Hepatocyte (in vitro differentiated cells): ENCODE results near the gene ADAMTS13. TPM values are rescaled to one million over a fixed set of nuclear protein-coding genes. Genes with fewer than 3 reads are reported as not detected.

Experiments
- DNase-seq: peaks from one replicate; pipeline ENCODE4 v3.0.0-alpha.2; 2016; ENCODE audit warnings: low spot score
- H2AFZ ChIP-seq: fragments of 200-600 bp; sonication (generic); 2 replicates; pipeline ENCODE4 v1.6.0; 2016; ENCODE audit warnings: antibody characterized with exemption, mild to moderate bottlenecking
- H3K27ac ChIP-seq: fragments of 200-600 bp; sonication (generic); 2 replicates; pipeline ENCODE4 v1.5.1; 2016; ENCODE audit warnings: mild to moderate bottlenecking
- H3K27me3 ChIP-seq: fragments of 200-600 bp; sonication (generic); 2 replicates; pipeline ENCODE4 v1.6.1; 2016
- H3K36me3 ChIP-seq: fragments of 200-600 bp; sonication (generic); replicated peaks from 2 replicates; pipeline ENCODE4 v1.5.1; 2016; ENCODE audit warnings: low read depth; ENCODE audit not compliant: insufficient read depth
- H3K4me1 ChIP-seq: fragments of 200-600 bp; sonication (generic); 2 replicates; pipeline ENCODE4 v1.5.1; 2016; ENCODE audit warnings: mild to moderate bottlenecking, moderate library complexity; ENCODE audit not compliant: insufficient read depth
- H3K4me2 ChIP-seq: fragments of 200-600 bp; sonication (generic); 2 replicates; pipeline ENCODE4 v1.6.0; 2016
- H3K4me3 ChIP-seq: fragments of 200-600 bp; sonication (generic); 2 replicates; pipeline ENCODE4 v1.5.1; 2016; ENCODE audit warnings: mild to moderate bottlenecking
- H3K79me2 ChIP-seq: fragments of 200-600 bp; sonication (generic); 2 replicates; pipeline ENCODE4 v1.6.0; 2017; ENCODE audit warnings: mild to moderate bottlenecking
- H3K9me2 ChIP-seq: fragments of 200-600 bp; sonication (generic); replicated peaks from 2 replicates; pipeline ENCODE4 v1.6.0; 2017; ENCODE audit warnings: mild to moderate bottlenecking; ENCODE audit not compliant: insufficient read depth
- H3K9me3 ChIP-seq: fragments of 200-600 bp; sonication (generic); 2 replicates; pipeline ENCODE4 v1.5.1; 2016; ENCODE audit warnings: low read depth, mild to moderate bottlenecking
- H4K20me1 ChIP-seq: fragments of 200-600 bp; sonication (generic); 2 replicates; pipeline ENCODE4 v1.6.0; 2016; ENCODE audit warnings: mild to moderate bottlenecking; ENCODE audit not compliant: insufficient read depth, poor library complexity, severe bottlenecking
- EZH2 ChIP-seq: fragments of 200-600 bp; sonication (generic); IDR thresholded peaks from 2 replicates; pipeline ENCODE4 v1.6.1; 2016; ENCODE audit warnings: antibody characterized with exemption, mild to moderate bottlenecking, borderline replicate concordance
- EZH2phosphoT487 ChIP-seq: fragments of 200-600 bp; sonication (generic); IDR thresholded peaks from one replicate; pipeline ENCODE4 v1.6.1; 2018; ENCODE audit warnings: antibody characterized with exemption, mild to moderate bottlenecking, low read depth, moderate library complexity; ENCODE audit not compliant: unreplicated experiment, severe bottlenecking
- WGBS: methylation state at CpG from one replicate; pipeline ENCODE4 v1.1.6; 2016; ENCODE audit warnings: low lambda C conversion rate; ENCODE audit errors: missing lambda C conversion rate; 5-methylcytosine and 5-hydroxymethylcytosine counted together
- polyA plus RNA-seq: library from polyadenylated mRNA; unstranded; fragments of >200 nt; fragmentation: Nextera tagmentation; extraction: Ambion mirVana; gene quantifications from 2 replicates; pipeline ENCODE4 v1.2.1, GENCODE V29; 2016
- total RNA-seq: library from RNA; depleted of rRNA; stranded (reverse); fragments of >200 nt; gene quantifications from 2 replicates; pipeline ENCODE4 v1.2.3, GENCODE V29; 2014
- TF ChIP-seq, protein P1 (sequence below): fragments of 200-600 bp; sonication (generic); IDR thresholded peaks from 2 replicates; pipeline ENCODE4 v1.5.1; 2016; ENCODE audit warnings: antibody characterized with exemption, mild to moderate bottlenecking; ENCODE audit not compliant: poor library complexity

ADAMTS13 gene
- total and polyA plus RNA-seq, 2 experiments from 2014 or later: 6.5 to 6.8 TPM

DNA sequence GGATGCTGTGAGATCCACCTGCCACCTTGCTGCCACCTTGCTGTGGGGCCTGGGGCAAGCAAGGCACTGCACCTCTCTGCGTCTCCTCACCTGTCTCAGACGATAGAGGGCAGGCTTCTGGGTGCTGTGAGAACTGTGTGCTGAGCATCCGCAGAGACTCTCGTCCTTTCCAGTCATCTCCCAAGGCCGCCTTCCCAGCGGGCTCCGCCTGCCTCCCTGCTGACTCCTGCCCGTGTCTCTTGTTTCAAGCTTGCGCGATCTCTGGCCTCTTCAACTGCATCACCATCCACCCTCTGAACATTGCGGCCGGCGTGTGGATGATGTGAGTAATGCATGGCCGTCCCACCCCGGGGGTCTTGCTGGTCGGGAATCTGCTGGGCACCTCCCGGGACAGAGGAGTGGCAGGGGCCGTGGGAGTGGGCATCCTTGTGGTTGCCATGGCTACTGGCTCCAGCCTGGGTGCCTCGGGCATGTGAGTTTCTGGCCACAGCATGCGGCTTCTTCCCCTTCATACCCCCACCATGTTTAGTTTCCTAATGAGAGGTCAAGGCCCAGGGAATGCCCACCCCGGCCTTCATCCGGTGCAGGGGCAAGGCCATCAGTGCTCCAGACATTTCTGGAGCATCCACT lies 41.2 kb downstream of the ADAMTS13 start:
- no peak for DNase-seq
- H3K9me3 ChIP-seq: no peaks in the 10 kb centered on the region
- H2AFZ ChIP-seq: no peak overlapping the region
- H3K4me1 ChIP-seq: peaks cover 9% of the 10 kb centered on the region
- no peaks in the 10 kb centered on the region for H3K36me3 ChIP-seq
- TF ChIP-seq EZH2: no peak
- TF ChIP-seq EZH2phosphoT487: no peak
- TF ChIP-seq, protein P1, sequence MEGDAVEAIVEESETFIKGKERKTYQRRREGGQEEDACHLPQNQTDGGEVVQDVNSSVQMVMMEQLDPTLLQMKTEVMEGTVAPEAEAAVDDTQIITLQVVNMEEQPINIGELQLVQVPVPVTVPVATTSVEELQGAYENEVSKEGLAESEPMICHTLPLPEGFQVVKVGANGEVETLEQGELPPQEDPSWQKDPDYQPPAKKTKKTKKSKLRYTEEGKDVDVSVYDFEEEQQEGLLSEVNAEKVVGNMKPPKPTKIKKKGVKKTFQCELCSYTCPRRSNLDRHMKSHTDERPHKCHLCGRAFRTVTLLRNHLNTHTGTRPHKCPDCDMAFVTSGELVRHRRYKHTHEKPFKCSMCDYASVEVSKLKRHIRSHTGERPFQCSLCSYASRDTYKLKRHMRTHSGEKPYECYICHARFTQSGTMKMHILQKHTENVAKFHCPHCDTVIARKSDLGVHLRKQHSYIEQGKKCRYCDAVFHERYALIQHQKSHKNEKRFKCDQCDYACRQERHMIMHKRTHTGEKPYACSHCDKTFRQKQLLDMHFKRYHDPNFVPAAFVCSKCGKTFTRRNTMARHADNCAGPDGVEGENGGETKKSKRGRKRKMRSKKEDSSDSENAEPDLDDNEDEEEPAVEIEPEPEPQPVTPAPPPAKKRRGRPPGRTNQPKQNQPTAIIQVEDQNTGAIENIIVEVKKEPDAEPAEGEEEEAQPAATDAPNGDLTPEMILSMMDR: no peak
- no peaks in the 10 kb centered on the region for H3K9me2 ChIP-seq
- H3K27ac ChIP-seq: no peak overlapping the region
- WGBS: 92% methylated on average over 22 of the region's 22 CpGs
- no peaks in the 10 kb centered on the region for H3K27me3 ChIP-seq
- H3K4me2 ChIP-seq: no peak overlapping the region
- H4K20me1 ChIP-seq: peaks cover 11% of the 10 kb centered on the region
- H3K79me2 ChIP-seq: peaks cover 28% of the 10 kb centered on the region
- no peak overlapping the region for H3K4me3 ChIP-seq

DNA sequence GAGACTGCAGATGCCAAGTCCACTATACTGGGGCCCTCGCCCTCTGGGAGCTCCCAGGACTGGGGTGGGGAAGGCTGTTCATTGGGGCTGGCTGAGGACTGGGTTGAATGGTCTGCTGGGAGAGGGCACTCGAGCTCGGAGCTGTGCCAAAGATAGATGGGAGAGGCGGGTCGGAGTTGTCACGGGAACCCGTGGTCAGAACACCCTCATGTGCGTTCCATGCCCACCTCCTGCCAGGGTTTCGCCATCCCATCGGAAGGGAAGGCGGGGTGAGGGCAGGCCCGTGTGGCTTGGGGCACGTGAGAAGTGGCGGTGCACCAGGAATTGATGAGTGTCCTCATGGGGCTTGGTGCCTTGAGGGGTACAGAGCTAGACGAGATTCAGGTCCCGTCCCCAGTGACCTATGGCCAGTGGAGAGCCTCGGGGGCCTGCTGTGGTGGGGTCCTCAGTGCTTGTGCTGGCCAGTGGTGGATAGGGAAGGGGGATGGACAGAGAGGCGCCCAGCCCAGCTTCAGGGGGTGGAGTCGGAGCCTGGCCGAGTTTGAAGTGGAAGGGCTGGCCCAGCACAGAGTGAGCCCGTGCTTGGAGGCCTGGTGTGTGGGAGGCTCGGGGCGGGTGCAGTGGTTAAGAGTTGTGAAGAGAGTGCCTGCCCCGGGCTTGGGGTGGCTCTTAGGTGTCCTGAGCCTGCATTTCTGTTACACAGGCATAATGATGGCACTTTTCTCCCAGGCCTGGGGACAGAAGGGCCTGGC lies 41.9 kb downstream of the ADAMTS13 start:
- DNase-seq: no peak
- Histone ChIP-seq H3K4me1 (peaks cover 9% of the 10 kb centered on the region), H3K36me3 (no peaks in the 10 kb centered on the region), H3K9me2 (no peaks in the 10 kb centered on the region), H3K27me3 (no peaks in the 10 kb centered on the region), H3K79me2 (peaks cover 28% of the 10 kb centered on the region), H3K4me3 (no peak overlapping the region), H2AFZ (no peak overlapping the region), H3K4me2 (no peak overlapping the region), H3K9me3 (no peaks in the 10 kb centered on the region), H4K20me1 (peaks cover 11% of the 10 kb centered on the region), H3K27ac (no peak overlapping the region)
- TF ChIP-seq, protein P1: no peak
- TF ChIP-seq EZH2 (no peak), EZH2phosphoT487 (no peak)
- 97% methylated on average over 24 of the region's 24 CpGs for WGBS

DNA sequence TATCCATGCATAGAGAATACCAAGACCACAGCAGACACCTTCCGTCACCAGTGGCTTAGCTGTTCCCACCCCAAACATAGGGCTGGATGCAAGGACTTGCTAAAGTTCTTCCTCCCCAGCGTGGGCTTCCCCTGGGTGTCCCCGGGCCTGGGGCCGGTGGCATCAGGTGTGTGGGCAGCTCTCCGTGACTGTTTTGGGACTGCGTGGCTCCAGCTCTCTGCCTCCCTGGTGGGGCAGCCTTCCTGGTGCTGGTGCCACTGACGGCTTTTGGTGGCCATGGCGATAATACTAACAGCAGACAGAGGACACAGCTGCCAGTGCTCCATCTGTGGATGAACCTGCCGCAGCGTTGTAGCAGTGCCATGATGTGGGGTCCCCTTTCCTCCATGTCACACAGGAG lies 42.5 kb downstream of the ADAMTS13 start:
- Histone ChIP-seq H3K27ac (no peak overlapping the region), H3K27me3 (no peaks in the 10 kb centered on the region), H2AFZ (no peak overlapping the region), H3K4me3 (no peak overlapping the region), H3K9me3 (no peaks in the 10 kb centered on the region), H3K36me3 (no peaks in the 10 kb centered on the region), H4K20me1 (peaks cover 11% of the 10 kb centered on the region), H3K79me2 (peaks cover 28% of the 10 kb centered on the region), H3K4me2 (no peak overlapping the region), H3K9me2 (no peaks in the 10 kb centered on the region), H3K4me1 (peaks cover 9% of the 10 kb centered on the region)
- WGBS: 92% methylated on average over 10 of the region's 10 CpGs
- no peak for DNase-seq
- TF ChIP-seq EZH2phosphoT487: no peak
- TF ChIP-seq, protein P1: no peak
- TF ChIP-seq EZH2: no peak
